NCI-H2029 treated with DMSO at 0.1 percent for 48 hours (cell line): ENCODE measurements around the gene SNUPN.

Source experiments
- DNase-seq: peaks from one replicate; lab custom pipeline; 2025; lab: John Stamatoyannopoulos, UW

SNUPN gene

DNA sequence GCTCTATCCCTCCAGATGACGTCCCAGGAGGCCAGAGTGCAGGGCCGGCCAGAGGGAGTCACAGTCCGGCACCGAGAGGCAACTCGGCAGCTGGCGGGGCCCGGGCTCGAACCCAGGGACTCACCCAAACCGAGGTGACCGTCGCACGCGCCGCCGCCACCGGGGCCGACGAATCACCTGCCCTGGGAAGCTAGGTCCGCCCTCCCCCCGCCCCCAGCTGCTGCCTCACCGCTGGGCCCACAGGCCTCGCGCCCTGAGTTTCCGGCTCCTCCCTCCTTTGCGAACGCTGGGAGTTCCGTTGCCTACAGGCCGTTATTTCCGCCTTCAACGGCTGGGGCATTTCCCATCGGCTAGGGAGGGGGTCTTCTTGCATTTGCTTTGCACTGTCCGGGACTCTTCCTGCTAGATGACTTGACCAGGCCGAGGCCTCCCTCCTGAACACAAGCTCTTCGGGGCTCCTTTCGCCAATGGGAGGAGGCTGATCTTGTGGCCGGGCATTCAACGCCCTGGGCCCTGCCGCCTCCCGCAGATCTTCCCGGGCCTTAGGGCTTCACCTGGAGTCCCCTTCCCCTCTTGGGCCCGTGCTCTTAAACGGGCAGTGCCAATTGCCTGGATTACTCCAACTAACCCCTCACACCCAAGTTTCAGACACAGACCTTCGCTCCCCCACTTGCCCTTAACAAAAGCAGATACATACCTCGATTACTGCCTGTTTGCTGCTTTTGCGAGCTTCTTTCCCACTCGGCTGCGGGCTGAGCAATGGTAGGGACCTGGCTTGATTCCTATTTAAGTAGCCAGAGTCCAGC, at the start of gene SNUPN:
TSS of gene SNUPN (minus strand) at position 184 of the 806 bp plus-strand sequence. CDS start 4,674 bp downstream, outside the sequence.
- peak; percentile 36 for DNase-seq

DNA sequence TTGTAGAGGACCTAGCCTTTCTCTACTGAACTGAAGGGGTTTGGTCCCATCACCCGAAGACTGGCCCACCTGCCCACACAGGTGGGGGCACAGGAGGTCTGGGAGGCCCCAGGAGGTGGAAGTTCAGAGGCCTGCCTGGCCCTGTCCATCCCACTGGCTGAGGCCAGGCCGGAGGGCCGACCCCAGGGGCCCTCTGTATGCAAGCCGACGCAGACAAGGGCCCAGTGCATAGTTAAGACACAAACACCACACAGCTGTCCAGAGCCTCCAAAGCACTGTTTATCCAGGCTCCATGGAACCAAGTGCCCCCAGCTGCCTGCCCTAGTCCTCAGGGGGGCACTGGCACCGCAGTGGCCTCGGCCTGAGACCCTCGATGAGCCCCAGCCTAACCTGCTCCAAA, 48.8 kb upstream of the SNUPN start:
- no peak for DNase-seq

DNA sequence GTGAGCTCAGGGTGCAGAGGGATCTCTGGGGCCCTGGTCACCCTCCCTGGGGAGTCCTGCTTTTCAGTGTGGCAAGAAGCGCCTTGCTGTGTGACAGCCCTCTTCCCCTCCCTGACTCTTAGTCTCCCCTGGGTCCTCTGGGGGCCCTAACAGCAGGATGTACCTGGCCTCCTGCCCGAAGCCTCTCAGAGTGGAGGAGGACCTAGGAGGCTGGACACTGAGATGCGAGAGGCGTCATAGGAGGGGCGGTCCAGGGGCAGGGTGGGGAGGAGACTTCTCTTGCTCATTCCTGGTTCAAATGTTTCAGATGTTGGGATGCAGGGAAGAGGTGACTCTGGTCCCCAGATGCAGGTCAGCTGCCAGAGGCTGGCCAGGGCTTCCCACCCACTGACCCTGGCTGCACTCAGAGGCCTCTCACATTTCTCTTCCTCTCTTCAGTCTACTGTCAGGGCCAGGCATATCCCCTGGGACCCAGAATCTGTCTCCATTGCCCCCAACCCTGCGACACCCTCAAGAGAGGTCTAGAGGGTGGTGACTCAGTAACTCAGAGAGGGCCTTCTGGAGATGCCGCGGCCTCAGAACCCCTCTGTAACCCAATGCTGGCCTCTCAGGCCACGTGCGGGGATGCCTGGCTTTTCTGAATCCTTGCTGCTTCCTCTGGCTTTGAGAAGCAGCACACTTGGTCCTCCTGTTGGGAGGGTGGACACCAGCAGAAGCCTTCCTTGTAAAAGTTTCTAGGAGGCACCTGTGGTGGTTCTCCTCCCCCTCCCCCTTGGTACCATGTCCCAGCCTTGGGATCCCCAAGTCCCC, 48.1 kb upstream of the SNUPN start:
- DNase-seq, result no peak

DNA sequence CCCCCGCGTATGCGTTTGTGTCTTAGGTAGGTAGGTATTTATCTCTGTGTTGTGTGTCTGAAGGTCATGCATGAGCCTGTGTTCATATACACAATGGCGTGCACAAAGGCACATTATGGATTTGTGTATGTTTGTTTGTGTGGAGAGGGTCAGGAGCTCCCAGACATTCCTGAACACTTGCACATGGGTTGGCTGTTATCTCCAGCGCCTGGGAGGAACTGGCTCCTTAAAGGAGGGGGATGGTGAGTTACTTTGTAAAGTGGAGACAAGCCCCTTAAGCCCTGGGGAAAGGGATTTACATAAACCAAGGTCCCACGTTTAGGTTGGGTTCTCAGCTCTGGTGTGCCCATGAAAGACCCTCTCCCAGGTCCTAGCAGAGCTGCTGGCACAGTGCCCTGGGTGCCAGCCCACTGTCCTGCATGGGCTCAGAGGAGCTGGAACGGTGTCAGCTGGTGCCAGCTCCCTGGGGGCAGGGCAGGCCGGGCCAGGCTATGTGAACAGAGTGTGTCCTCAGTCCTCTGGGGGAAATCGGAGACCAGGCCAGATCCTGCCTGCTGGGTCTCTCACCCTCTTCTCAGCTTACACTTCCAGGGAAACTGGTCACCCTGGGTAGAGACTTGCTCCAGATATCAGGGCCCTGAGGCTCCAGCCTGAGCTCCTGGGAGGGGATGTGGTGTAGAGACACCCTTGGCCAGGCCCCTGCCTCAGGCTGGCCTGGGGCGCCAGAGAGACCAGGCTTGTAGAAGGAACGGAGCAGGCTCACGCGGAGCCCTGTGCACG, 47.3 kb upstream of the SNUPN start:
- DNase-seq, result no peak

DNA sequence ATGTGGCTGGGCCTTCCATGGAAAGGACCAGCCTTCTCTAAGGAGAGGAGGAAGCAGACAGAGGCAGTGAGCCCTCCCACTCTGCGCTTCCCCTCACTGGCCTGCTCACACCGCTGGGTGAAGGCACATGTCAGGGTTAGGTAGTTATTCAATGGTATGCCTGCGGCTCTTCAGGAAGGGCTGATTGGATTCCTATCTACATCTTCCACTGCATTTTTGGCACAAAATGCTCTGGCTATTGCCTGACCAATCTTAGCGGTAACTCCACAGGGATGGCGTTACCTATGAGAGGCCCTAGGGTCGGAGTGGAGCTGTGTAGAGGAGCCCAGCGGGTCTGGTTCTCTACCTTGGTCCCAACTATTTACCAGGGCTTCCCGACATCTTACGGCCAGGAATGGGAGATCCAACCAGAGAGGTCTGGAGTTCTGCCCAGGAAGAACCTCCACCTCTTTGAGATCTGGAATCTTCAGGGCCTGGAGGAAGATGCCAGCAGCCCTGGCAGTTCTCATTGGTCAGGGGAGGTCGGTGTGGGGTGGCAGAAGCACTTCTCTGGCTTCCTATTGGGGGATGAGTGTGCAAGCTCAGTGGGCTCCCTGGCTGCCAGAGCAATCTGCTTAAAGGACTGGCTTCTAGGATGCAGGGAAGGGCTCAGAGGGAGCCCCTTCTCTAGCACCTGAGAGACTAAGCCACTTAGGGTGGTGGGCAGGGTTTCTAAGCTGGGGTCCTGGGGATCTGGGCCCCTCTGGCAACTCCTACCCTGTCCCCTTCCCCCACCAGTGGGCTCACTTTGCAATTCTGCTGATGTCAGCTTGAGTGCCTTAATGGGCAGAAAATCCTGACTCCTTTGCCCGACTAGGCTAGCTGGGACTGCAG, 46.4 kb upstream of the SNUPN start:
- DNase-seq, result no peak

DNA sequence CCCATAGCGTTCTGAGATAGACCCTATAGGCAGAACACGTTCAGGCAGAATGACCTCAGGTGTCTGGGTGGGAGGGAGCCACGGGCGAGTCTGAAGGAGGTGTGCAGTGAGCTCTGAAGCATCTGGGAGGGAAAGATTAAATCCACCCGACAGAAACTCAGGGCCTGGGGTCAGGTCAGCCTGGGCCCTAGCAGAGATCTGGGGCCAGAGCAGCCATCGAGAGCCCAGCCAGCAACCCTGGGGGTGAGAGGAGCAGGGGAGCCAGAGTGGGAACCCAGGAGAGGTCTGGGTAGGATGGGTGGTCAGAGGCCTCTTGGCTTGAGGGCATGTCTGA, 44.3 kb upstream of the SNUPN start:
- no peak for DNase-seq

DNA sequence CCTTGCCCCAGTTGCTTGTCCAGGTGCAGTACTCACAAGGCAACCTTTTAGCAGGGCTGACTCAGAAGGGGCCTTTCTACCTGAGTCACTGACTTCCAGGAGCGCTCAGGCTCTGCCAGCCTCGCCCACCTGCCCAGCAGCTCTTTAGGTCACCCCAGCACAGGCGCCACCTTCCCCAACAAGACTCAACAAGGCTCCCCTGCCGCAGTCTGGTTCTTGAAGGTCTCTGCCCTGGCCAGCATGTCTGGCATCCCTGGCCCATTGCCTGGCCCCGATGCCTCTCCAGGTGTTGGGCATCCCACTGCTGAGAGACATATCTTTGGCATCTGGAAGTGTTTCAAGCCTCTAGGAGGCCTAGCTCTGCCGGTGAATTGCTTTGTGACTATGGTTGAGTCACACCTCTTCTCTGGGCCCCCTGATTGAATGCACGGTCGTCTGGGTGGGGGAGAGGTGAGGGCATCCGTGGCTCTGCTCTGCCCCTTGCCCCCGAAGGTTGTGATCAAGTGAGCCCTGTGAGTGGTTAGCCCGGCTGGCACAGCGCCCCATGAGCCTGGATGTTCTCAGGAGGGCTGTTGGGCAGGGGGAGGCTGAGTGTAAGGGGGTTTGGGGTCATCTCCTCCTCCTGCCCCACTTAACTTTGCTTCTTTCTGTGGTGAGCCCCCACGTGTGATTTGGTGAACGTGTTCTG, 43.8 kb upstream of the SNUPN start:
- no peak for DNase-seq

DNA sequence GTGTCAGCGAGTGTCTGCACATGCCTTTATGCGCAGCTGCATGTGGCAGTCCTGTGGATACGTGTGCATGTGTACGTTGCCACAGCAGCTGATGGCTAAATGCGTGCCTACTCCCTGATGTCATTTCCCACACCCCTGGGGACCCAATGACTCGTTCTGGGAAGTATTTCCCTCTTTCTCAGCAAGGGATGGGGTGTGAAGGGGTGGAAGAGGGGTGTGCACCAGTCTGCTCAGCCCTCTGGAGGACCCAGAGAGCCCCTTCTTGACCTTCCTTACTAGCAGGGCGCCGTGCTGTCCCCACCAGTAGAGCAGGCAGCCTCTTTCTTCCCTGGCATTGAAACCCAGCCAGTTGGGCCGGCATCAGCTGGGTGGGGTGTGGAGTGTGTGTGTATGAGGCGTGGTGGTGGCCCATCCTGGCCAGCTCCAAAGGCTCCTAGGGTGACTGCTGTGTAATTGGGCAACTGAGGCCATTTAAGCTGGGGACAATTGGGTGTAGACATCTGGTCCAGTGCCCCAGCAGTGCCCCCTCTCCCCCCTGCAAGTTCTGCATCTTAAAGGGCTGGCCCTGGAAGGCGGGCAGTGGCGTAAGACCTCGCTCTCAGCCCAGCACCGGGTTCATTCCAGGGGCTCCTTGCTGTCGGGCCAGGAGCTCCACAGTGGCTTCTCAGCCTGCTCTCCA, 41.4 kb upstream of the SNUPN start:
- no peak for DNase-seq

DNA sequence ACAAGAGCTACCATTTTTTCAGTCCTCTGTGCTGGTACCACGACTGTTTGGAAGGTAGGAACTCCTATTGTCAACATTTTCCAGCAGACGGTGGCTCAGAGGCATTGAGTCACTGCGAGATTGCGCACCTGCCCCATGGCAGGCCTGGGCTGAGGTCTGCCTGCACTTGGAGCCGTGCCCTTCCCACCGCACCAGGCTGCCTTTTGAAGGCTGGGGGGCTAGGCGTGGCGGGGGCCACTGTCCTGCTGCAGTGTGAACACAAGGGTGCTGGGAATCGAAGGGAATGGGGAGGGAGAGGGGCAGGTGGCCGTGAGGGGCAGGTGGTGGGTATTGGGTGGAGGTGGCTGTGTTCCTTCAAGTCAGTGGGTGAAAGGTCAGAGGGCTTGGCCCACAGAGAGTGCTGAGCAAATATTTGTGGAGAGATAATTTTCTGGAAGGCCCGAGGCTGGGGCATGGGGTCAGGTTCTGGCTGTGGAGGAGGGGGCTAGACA, 38.5 kb upstream of the SNUPN start:
- no peak for DNase-seq

DNA sequence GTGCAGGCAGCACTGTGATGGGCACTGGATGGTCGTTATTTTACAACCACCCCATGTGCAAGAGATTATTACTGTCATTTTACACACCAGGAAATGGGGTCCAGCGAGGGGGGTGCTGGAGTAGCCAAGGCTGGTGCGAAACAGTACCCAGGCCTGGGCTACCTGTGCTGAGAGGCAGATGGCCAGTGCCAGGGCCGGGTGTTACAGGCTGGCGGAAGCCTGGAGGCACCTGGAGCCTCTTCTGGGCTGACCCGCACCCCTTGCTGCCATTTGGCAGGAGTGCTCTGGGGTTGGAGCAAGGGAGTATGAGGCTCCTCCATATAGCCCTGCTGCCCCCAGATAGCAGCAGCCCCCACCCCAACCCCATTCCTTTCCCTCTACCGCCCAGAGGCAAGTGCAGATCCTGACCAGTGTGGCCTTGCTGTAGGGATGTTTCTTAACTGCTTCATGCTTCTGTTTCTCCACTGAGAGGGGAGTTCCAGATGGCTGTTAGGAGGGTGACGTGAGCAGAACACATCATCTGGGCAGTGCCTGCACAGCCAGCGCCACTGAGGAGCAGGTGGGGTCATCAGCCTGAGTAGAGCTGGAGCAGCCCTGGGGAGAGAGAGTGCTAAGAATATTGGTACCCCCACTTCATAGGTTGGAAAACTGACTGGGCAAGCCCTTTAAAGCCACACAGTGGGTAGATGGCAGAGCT, 37.4 kb upstream of the SNUPN start:
- DNase-seq, result no peak

DNA sequence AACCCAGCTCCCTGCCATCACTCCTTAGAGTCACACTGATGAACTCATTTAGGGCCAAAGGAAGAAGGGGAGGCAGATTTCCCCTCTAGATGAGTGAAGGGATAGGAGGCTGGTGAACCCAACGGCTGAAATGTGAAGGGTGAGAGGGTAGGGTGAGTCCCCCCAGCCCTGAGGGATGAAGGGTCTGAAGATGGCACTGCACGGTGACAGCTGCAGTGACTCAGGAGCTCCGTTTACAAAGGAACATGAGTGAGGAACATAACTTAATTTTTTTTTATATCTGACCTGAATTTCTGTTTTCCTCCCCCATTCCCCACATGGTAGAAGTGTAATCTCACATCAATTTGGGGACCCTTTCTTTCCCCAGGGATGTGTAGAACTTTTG, 36.2 kb upstream of the SNUPN start:
- no peak for DNase-seq

DNA sequence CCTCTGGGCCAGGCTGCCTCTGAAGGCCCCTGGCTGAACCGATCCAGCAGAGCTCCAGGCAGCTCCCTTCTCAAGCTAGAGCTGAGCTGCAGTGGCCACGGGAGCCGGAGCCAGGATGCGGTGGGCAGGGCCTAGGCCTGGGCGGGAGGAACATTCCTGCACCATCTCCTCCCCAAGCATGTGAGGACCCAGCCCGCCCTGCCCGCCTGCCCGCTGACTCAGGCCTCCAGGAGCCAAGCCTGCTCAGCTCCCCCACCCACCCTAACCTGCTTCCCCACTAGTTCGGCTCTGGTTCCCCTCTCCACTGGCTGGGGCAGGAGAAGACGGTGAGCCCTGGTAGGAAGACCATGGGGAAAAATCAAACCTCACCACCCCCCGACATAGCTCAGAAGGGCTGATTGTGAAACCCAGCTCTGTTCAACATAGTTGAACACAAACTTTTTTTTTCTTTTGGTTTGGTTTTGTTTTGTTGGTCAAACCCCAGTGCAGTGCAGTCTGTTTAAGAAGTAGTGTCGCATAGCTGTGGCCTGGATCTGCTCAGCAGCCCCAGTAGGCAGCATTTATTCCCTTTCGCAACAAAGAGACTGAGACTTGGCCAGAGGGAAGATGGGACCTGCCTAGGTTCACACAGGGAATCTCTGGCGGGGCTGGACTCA, 35.7 kb upstream of the SNUPN start:
- DNase-seq, result no peak

DNA sequence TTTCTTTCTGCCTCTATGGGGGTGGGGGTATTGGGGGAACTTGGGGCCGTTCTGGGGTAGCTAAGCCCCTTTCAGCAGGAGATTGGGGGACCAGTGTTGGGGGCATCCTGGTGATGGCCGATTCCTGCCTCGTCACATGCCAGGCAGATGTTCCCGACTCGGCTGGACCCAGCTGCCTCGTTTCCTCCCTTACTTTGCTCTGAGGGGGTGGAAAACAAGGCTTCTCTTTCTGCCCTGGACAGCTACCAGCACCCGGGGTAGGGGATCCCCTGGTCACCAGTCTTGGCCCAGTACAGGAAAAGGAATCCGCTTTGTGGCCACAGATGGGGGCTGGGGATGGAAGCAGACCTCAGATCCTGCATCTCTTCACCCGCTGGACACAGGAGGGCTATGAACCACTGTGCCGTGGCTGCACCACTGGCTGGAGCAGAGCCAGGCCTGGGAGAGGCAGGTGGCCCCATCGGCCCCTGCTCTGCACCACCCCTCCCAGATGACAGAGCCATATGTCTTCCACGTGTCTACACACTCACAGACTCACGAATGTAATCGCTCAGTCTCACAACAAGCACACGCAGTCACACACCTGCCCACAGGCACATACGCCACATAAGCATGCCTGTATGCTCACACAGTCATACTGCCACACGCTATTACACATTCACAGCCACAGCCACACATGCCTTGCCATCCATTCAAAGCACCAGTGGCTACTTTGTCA, 34.6 kb upstream of the SNUPN start:
- DNase-seq, result no peak

DNA sequence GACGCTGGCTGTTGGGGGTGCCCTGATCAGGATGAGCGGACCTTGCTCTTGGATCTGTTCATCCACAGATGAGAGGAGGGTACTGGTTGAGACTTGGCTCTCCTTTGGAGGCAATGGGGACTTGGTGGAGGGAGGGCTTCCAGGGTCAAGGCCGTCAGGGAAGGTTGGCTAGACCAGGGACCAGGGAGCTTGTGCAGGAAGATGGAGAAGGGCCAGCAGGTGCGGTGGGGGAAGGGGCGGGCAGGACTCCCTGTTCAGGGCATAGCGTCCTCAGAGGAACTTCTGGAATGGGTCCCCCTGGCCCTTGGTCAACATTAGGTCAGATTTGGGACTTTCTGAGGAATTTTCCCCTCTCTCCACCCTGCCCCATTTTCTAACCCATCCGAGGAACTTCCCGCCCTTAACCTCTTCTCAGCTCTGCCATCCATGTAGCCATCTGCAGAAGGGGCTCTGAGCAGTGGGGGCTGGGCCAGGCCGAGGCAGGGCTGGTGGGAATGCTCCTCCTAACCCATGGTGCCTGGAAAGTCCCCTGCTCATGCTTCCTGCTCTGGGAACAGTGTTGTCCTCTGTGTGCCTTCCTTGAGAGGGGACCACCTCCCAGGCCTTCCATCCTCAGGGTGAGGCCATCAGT, 33.7 kb upstream of the SNUPN start:
- DNase-seq, result no peak

DNA sequence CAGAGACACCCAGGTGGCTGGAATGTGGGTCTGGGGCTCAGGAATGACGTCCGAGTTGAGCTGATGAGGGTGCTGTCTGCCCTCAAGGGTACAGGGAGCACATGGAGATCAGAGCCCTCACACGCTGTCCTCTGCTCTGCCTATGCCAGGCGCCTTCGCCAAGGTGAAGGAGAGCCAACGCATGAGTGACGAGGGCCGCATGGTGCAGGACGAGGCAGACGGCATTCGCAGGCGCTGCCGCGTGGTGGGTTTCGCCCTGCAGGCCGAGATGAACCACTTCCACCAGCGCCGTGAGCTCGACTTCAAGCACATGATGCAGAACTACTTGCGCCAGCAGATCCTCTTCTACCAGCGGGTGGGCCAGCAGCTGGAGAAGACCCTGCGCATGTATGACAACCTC, 31.3 kb upstream of the SNUPN start:
- no peak for DNase-seq

DNA sequence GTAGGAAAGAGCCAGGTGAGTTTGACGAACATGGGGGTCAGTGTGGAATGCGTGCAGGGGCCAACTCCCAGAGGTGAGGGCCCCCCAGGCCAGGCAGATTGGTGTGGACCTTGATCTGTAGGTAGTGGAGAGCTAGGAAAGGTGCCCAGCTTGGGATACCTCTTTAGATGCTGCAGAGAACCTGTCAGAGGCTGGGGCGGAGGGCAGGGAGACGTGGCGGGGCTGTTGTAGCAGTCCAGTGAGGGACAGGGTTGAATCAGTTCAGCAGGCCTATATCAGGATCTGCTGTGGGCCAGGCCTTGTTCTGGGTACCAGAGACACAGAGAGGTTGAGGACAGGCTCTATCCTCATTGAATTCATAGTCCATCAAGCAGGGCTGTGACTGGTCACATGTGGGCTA, 30.8 kb upstream of the SNUPN start:
- DNase-seq, result no peak

DNA sequence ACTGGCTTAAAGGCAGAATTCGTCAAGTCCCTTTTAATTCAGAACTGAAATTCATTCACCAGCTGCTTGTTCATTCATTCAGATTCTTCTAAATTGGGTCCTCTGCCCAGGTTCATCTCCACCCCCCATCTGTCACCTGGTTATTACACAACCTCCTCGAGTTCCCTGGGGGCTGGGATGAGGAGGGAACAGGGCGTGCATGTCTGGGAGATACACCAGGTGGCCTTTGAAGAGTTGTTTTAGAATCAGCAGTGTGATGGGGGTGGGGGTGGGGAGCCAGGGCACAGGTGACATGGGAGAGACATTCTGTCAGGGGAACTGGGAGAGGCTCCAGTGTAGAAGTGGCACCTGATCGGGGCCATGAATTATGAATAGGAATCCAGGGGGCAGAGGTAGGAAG, 30.4 kb upstream of the SNUPN start:
- DNase-seq, result no peak
